GM12865 (cell line): ENCODE data around the gene PTCD2.

Experiments
- DNase-seq: peaks from one replicate; pipeline ENCODE4 v3.0.0; 2010; ENCODE audit warnings: low read depth
- H3K4me3 ChIP-seq: 2 replicates; pipeline ENCODE4 v1.5.1; 2011; ENCODE audit warnings: mild to moderate bottlenecking, low read depth, low read length, control low read depth
- TF ChIP-seq, protein P1 (sequence below): IDR thresholded peaks from 2 replicates; pipeline ENCODE4 v1.5.1; 2011; ENCODE audit warnings: low read length, control low read depth, low read depth, inconsistent platforms; ENCODE audit not compliant: insufficient read depth; ENCODE audit errors: missing control alignments

The PTCD2 gene

DNA sequence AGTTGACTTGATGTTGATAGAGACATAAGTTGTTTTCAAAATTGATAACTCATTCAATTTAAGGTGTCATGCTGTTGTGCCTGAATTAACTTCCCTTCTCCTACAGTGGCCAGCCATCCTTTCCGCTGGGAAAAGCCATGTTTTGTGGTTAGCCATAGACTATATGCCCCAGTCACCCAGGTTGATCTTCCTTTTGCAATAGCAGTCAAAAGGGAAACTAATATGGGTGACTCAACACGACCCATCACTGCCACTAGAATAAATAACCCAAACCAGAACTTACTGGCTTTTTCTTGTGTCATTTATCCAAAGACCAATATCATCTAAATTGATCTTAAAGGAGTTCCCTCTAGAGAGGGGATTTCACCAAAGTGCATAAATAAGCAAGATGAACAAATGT lies 87.4 kb downstream of the PTCD2 start:
- TF ChIP-seq, protein P1, sequence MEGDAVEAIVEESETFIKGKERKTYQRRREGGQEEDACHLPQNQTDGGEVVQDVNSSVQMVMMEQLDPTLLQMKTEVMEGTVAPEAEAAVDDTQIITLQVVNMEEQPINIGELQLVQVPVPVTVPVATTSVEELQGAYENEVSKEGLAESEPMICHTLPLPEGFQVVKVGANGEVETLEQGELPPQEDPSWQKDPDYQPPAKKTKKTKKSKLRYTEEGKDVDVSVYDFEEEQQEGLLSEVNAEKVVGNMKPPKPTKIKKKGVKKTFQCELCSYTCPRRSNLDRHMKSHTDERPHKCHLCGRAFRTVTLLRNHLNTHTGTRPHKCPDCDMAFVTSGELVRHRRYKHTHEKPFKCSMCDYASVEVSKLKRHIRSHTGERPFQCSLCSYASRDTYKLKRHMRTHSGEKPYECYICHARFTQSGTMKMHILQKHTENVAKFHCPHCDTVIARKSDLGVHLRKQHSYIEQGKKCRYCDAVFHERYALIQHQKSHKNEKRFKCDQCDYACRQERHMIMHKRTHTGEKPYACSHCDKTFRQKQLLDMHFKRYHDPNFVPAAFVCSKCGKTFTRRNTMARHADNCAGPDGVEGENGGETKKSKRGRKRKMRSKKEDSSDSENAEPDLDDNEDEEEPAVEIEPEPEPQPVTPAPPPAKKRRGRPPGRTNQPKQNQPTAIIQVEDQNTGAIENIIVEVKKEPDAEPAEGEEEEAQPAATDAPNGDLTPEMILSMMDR, result no peak
- no peak overlapping the region for H3K4me3 ChIP-seq
- DNase-seq, result no peak

DNA sequence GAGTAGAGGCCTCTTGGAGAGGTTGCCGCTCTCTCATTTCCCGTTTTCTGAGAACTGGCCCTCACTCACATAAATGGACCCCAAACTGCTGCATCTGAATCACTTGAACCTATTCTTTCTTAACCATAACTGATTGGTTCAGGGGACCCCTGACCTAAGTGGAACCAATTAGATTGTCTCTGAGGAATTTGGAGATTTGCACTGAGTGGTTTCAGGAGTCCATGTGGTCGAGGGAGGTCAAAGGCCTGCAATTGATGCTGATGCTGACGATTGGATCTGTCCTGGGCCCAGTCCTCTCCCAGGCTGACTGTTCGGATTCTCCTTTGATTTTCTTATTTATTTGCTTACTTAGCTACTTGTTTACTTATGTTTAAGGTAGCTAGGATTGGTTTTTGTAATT lies 88.0 kb downstream of the PTCD2 start:
- DNase-seq, result no peak
- TF ChIP-seq, protein P1, result no peak
- no peak overlapping the region for H3K4me3 ChIP-seq

DNA sequence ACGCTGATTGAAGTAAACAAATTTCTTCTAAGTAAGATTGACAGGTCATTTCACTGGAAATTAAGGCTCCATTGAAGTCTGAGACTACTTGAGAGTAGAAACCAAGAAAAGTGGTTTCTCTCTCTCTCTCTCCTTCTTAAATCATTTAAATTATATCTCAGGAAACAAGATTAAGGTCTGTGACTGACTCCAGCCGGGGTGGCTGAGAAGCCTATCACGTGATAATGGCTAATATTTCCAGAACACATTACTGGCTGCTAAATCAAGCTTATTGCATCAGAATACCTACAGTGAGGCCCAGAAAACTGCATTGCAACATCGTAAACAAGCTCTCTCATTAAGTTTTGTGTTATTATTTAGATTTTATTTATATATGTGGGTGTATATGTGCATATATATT lies 88.4 kb downstream of the PTCD2 start:
- H3K4me3 ChIP-seq, result no peak overlapping the region
- DNase-seq, result peak; percentile 36
- TF ChIP-seq, protein P1, result no peak

DNA sequence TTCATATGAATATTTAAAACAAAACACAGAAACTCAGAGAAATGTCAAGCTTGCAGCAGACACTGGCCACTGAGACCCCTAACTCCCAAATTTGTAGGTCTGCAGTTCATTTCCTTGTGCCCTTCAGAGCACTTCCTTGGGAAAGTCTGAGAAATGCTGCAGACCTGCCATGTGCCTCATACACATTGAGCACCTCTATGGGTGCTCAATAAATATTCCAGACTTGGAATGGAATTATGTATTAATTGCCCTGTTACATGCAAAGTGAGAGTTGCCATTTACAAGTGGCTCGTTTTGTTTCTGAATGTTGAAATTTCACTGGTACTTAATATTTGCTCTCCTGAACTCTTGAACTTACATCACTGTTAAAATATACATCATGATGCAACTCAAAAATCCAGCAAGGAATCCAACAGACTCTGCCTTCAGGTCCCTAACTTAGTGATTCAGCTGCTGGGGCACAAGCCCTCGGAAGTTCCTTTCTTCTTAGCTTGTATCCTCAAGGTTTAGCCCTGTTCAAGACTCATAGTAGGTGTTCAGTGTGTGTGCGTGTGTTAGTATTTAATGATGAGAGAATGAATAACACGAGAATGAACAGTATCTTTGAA lies 90.6 kb downstream of the PTCD2 start:
- TF ChIP-seq, protein P1, result no peak
- H3K4me3 ChIP-seq, result no peak overlapping the region
- no peak for DNase-seq

DNA sequence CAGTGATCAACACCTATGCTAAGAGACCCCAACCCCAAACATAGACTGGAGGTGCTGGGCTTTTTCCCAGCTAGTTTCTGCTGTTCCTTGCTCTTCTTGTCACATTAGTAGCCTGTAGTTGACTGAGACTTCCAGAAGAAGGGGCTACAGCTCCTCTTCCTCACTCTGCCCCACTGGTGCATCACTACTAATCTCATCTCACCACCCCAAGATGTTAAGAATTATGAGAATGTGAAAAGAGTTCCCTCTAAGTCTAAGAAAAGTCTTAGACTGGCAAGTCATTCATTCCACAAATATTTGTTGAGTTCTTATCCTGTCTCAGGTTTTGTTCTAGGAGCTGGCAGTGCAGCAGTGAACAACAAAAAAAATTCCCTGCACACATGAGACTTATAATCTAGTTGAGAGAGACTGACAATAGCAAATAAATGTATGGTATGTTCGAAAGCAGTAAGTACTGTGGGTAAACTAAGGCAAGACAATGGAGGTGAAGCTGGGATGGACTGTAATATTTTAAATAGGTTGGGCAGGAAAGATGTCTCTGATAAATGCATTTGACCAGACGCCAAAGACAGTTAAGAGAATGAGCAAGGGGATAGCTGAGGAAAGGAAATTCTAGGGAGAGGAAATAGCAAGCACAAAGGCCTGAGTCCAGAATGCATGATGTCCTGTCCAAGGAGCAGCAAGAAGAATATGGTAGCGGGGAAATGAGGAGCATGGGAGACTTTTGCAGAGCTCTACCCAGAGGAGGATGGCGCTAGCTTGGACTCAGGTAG lies 92.3 kb downstream of the PTCD2 start:
- TF ChIP-seq, protein P1, result peak; percentile 5
- DNase-seq, result no peak
- H3K4me3 ChIP-seq, result no peak overlapping the region

DNA sequence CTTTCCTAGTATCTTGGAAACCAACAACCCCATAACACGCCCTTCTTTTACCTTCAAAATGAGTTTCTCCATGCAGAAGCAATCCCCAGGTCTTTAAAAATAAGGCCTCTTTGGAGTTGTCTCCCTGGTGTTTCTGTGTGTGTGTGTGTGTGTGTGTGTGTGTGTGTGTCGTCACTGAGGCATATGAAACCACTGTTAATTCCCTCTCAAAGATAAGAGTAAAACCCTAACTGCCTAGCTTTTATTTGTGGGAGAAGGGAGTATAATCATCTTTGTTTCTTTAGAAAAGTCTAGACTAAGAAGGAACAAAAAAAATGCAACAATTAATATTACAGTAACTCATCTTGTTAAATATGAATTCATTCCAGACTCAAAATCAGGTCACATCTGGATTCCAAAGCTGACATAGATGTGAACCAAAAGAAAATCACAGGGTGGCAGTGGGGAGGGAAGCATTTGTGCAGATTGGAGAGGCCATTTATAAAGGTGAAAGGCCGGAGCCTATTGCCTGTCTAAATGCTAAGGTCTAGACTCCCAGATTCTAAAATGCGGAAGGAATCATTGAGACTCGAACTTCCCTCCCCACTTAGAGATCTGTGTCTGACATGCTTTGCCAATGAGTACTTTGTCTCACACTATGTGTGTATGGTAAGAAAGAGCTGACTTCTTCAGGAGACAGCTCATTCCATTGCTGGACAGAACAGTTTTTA lies 95.6 kb downstream of the PTCD2 start:
- no peak for DNase-seq
- no peak overlapping the region for H3K4me3 ChIP-seq
- TF ChIP-seq, protein P1, result no peak
